Lower lobe of right lung (tissue), 2 donors: ENCODE measurements around the gene KRTAP10-8. TPM values are rescaled to one million over a fixed set of nuclear protein-coding genes. Genes with fewer than 3 reads are reported as not detected.

Experiments
- ATAC-seq, 2 donors: fragments of 200-7000 bp; cut with Tn5 transposase; one replicate each; pipeline ENCODE4 v1.9.1; 2020 to 2022; ENCODE audit warnings: mild to moderate bottlenecking in 2 of 2, moderate library complexity in 2 of 2
- DNase-seq: peaks from one replicate; pipeline ENCODE4 v3.0.0-alpha.2; 2020
- H3K27ac ChIP-seq: fragments of 200-600 bp; one replicate; pipeline ENCODE4 v1.8.0; 2022
- H3K27me3 ChIP-seq: fragments of 200-600 bp; one replicate; pipeline ENCODE4 v1.8.0; 2022; ENCODE audit warnings: low read depth
- H3K36me3 ChIP-seq: fragments of 200-600 bp; one replicate; pipeline ENCODE4 v1.8.0; 2022; ENCODE audit warnings: mild to moderate bottlenecking
- H3K4me1 ChIP-seq: fragments of 200-600 bp; one replicate; pipeline ENCODE4 v1.8.0; 2022
- H3K4me3 ChIP-seq: fragments of 200-600 bp; one replicate; pipeline ENCODE4 v1.8.0; 2022; ENCODE audit warnings: mild to moderate bottlenecking
- H3K9me3 ChIP-seq: fragments of 200-600 bp; one replicate; pipeline ENCODE4 v1.8.0; 2022
- CTCF ChIP-seq: fragments of 200-600 bp; IDR thresholded peaks from one replicate; pipeline ENCODE4 v1.8.0; 2022; ENCODE audit warnings: antibody characterized with exemption, mild to moderate bottlenecking
- intact Hi-C: fragments of 100-400 bp; cut with DNase I; formaldehyde crosslinking; loops from one replicate; pipeline ENCODE4 v1.11.0; 2022
- total RNA-seq: library from RNA; stranded (reverse); fragmentation: NEBNext Ultra II Directional; extraction: Animal tissue kit (Norgen Biotek cat#: 25700); gene quantifications from one replicate; pipeline ENCODE4 v1.2.1, GENCODE V29; 2021
- donor health status: DM: no; HTN: yes; CAD: no; lungs with severe emphysema.

Gene KRTAP10-8
- total RNA-seq, 1 donor from 2014 or later, result not detected

GRCh38 chr21:44648557-44649311 lies 36.9 kb downstream of the KRTAP10-8 start:
- Histone ChIP-seq H3K27ac (no peak overlapping the region), H3K4me3 (no peak overlapping the region), H3K36me3 (no peaks in the 10 kb centered on the region), H3K9me3 (no peaks in the 10 kb centered on the region), H3K27me3 (no peaks in the 10 kb centered on the region), H3K4me1 (no peaks in the 10 kb centered on the region)
- intact Hi-C loops, result no loop called here
- ATAC-seq (no peak), DNase-seq (no peak)
- no peak for TF ChIP-seq CTCF

GRCh38 chr21:44649521-44650100 lies 37.7 kb downstream of the KRTAP10-8 start:
- TF ChIP-seq CTCF, result no peak
- peaks cover 3% of the 10 kb centered on the region for H3K27me3 ChIP-seq
- H3K9me3 ChIP-seq, result no peaks in the 10 kb centered on the region
- no peak overlapping the region for H3K4me3 ChIP-seq
- DNase-seq (no peak), ATAC-seq (no peak)
- H3K27ac ChIP-seq, result no peak overlapping the region
- no peaks in the 10 kb centered on the region for H3K4me1 ChIP-seq
- intact Hi-C loops, result no loop called here
- H3K36me3 ChIP-seq, result no peaks in the 10 kb centered on the region

GRCh38 chr21:44650265-44650972 lies 38.5 kb downstream of the KRTAP10-8 start:
- no peak for DNase-seq
- ATAC-seq, result no peak
- H3K4me3 ChIP-seq, result no peak overlapping the region
- H3K27ac ChIP-seq, result no peak overlapping the region
- no peak for TF ChIP-seq CTCF
- H3K9me3 ChIP-seq, result no peaks in the 10 kb centered on the region
- no peaks in the 10 kb centered on the region for H3K36me3 ChIP-seq
- no peaks in the 10 kb centered on the region for H3K4me1 ChIP-seq
- peaks cover 3% of the 10 kb centered on the region for H3K27me3 ChIP-seq
- intact Hi-C loops, result no loop called here

- Histone ChIP-seq H3K4me1 (no peaks in the 10 kb centered on the region), H3K9me3 (no peaks in the 10 kb centered on the region), H3K27me3 (peaks cover 3% of the 10 kb centered on the region), H3K4me3 (no peak overlapping the region), H3K36me3 (no peaks in the 10 kb centered on the region), H3K27ac (no peak overlapping the region)
- DNase-seq (no peak), ATAC-seq (no peak)
- intact Hi-C loops, result no loop called here
- TF ChIP-seq CTCF, result no peak
These were observed 39.2 kb downstream of the KRTAP10-8 start for GRCh38 chr21:44650973-44651675.

GRCh38 chr21:44653123-44653522 lies 41.2 kb downstream of the KRTAP10-8 start:
- no peaks in the 10 kb centered on the region for H3K4me1 ChIP-seq
- H3K4me3 ChIP-seq, result no peak overlapping the region
- no peak for ATAC-seq
- no peaks in the 10 kb centered on the region for H3K9me3 ChIP-seq
- intact Hi-C loops, result no loop called here
- no peak overlapping the region for H3K27ac ChIP-seq
- peaks cover 14% of the 10 kb centered on the region for H3K27me3 ChIP-seq
- DNase-seq, result no peak
- H3K36me3 ChIP-seq, result no peaks in the 10 kb centered on the region
- no peak for TF ChIP-seq CTCF
